ENCODE measurements around the gene C1QB.

C1QB gene

GRCh38 chr1:22627331-22627730 lies 25.7 kb upstream of the C1QB start (continued):
- TF ChIP-seq TSHZ2 (CRISPR knock-in tag; IDR thresholded peaks at IDR 0.05) (no peak), OSR1 (CRISPR knock-in tag; IDR thresholded peaks at IDR 0.05) (no peak), ZFP3 (CRISPR knock-in tag; IDR thresholded peaks at IDR 0.05) (no peak), ZFP30 (CRISPR knock-in tag; IDR thresholded peaks at IDR 0.05) (no peak)

GRCh38 chr1:22628698-22629444 lies 24.2 kb upstream of the C1QB start:
- no peak for ATAC-seq
- TF ChIP-seq TSHZ2 (CRISPR knock-in tag; IDR thresholded peaks at IDR 0.05): no peak
- TF ChIP-seq ZNF70 (CRISPR knock-in tag; IDR thresholded peaks at IDR 0.05): no peak
- no peak for TF ChIP-seq TOX (CRISPR knock-in tag; IDR thresholded peaks at IDR 0.05; ENCODE audit: borderline replicate concordance)
- no peak for TF ChIP-seq ZFP30 (CRISPR knock-in tag; IDR thresholded peaks at IDR 0.05)
- TF ChIP-seq POU6F1 (CRISPR knock-in tag; IDR thresholded peaks at IDR 0.05; ENCODE audit: borderline replicate concordance, low read depth): no peak
- TF ChIP-seq ESRRG (CRISPR knock-in tag; IDR thresholded peaks at IDR 0.05): no peak
- no peak for TF ChIP-seq OSR1 (CRISPR knock-in tag; IDR thresholded peaks at IDR 0.05)
- TF ChIP-seq ZFP3 (CRISPR knock-in tag; IDR thresholded peaks at IDR 0.05): no peak
- no peak for TF ChIP-seq ZNF8 (CRISPR knock-in tag; IDR thresholded peaks at IDR 0.05)
- TF ChIP-seq PATZ1 (CRISPR knock-in tag; IDR thresholded peaks at IDR 0.05; ENCODE audit: borderline replicate concordance): no peak

- ATAC-seq: no peak
- TF ChIP-seq OSR1 (CRISPR knock-in tag; IDR thresholded peaks at IDR 0.05): no peak
- TF ChIP-seq SNAI2 (CRISPR knock-in tag; IDR thresholded peaks at IDR 0.05): no peak
- no peak for TF ChIP-seq TOX (CRISPR knock-in tag; IDR thresholded peaks at IDR 0.05; ENCODE audit: borderline replicate concordance)
- no peak for TF ChIP-seq ESRRG (CRISPR knock-in tag; IDR thresholded peaks at IDR 0.05)
- no peak for TF ChIP-seq CREB5 (CRISPR knock-in tag; IDR thresholded peaks at IDR 0.05; ENCODE audit: low read depth)
- no peak for TF ChIP-seq ZNF8 (CRISPR knock-in tag; IDR thresholded peaks at IDR 0.05)
- no peak for TF ChIP-seq GLIS3 (CRISPR knock-in tag; IDR thresholded peaks at IDR 0.05)
- no peak for TF ChIP-seq ZNF70 (CRISPR knock-in tag; IDR thresholded peaks at IDR 0.05)
- no peak for TF ChIP-seq ARNTL (CRISPR knock-in tag; IDR thresholded peaks at IDR 0.05; ENCODE audit: borderline replicate concordance, low read depth)
- no peak for TF ChIP-seq ZC3H10 (CRISPR knock-in tag; IDR thresholded peaks at IDR 0.05)
- TF ChIP-seq ISL1 (CRISPR knock-in tag; IDR thresholded peaks at IDR 0.05): no peak
- TF ChIP-seq ZNF565 (CRISPR knock-in tag; conservative IDR thresholded peaks at IDR 0.05; ENCODE audit: low read depth): no peak
These were observed 23.1 kb upstream of the C1QB start for GRCh38 chr1:22629886-22630285.
